AG09319 (cell line): Measurements from ENCODE around the gene PPEF1.
A peak's percentile ranks its signal among the peaks of the same experiment; 100 is the strongest.

Source experiments
- DNase-seq: peaks from one replicate; pipeline ENCODE4 v3.0.0-alpha.2; 2010; ENCODE audit warnings: low read depth; ENCODE audit errors: extremely low read depth
- CTCF ChIP-seq: IDR thresholded peaks from 2 replicates; pipeline ENCODE4 v1.5.1; 2011; ENCODE audit warnings: low read depth, mild to moderate bottlenecking, inconsistent platforms, low read length, moderate library complexity

Gene PPEF1

GRCh38 chrX:18674417-18674787 lies 33.0 kb upstream of the PPEF1 start:
- no peak for DNase-seq

GRCh38 chrX:18674788-18675735 lies 32.4 kb upstream of the PPEF1 start:
- no peak for TF ChIP-seq CTCF
- DNase-seq = peak; percentile 35

More at GRCh38 chrX:18674417-18674787, 33.0 kb upstream of the PPEF1 start:
- TF ChIP-seq CTCF = no peak

- DNase-seq = no peak
- no peak for TF ChIP-seq CTCF
Observed at GRCh38 chrX:18676050-18676449, 31.4 kb upstream of the PPEF1 start.

- TF ChIP-seq CTCF = peak; percentile 4; the same call in 1 of the 2 replicates
- DNase-seq = no peak
Observed at GRCh38 chrX:18676470-18676869, 31.0 kb upstream of the PPEF1 start.

GRCh38 chrX:18677161-18677869 lies 30.1 kb upstream of the PPEF1 start:
- no peak for TF ChIP-seq CTCF
- no peak for DNase-seq

- no peak for DNase-seq
- TF ChIP-seq CTCF = no peak
Observed at GRCh38 chrX:18681996-18682395, 25.4 kb upstream of the PPEF1 start.

GRCh38 chrX:18682979-18683387 lies 24.5 kb upstream of the PPEF1 start:
- TF ChIP-seq CTCF = no peak
- DNase-seq = no peak
